GM21576 (cell line): ENCODE measurements around the gene CES4A.
"Not testable (repeated sequence)": the region's sequence is repeated elsewhere in the genome, so short reads cannot be mapped to it uniquely, and the experiment has no call there.

Experiments used
- ATAC-seq: cut with Tn5 transposase; IDR thresholded peaks from one replicate; pipeline ENCODE4 v1.9.1; 2021; ENCODE audit warnings: mild to moderate bottlenecking, moderate library complexity; ENCODE audit not compliant: unreplicated experiment

CES4A gene

GRCh38 chr16:66983033-66983432, 5.4 kb upstream of the CES4A start:
- ATAC-seq, result no peak

DNA sequence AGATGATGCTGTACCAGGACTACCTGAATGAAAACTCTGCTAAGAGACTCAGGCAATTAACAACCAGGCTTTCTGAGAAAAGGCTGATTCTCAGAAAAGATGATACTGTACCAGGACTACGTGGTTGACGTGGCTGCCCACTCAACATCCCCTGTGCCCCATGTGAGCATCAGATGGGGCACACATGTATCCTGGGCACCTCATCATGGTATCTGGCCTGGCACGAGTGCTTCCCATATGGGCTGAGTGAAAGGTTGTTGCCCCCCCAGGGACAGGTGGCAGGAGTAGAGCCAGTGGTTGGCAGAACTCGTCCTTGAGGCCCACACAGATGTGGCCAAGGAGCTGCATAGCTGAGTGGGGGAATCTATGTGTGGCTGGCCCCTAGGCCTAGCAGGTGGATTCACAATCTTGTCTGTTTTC, 3.5 kb upstream of the CES4A start:
- ATAC-seq, result no peak

DNA sequence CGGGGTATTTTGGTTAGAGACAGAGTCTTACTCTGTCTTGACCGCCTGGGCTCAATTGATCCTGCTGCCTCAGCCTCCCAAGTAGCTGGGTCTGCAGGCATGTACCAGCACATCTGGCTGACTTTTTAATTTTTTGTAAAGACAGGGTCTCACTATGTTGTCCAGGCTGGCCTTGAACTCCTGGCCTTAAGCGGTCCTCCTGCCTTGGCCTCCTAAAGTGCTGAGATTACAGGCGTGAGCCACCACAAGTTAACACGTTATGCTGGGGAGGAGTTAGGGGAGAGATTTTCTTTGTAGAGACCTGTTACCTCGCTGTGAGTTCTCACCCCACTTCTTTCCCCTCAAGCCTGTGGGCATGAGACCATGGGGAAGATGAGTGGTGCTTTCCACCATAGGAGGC, 1.8 kb upstream of the CES4A start:
- no peak for ATAC-seq

- ATAC-seq, result no peak
These were observed 3.2 kb downstream of the CES4A start for GRCh38 chr16:66991545-66992077.

DNA sequence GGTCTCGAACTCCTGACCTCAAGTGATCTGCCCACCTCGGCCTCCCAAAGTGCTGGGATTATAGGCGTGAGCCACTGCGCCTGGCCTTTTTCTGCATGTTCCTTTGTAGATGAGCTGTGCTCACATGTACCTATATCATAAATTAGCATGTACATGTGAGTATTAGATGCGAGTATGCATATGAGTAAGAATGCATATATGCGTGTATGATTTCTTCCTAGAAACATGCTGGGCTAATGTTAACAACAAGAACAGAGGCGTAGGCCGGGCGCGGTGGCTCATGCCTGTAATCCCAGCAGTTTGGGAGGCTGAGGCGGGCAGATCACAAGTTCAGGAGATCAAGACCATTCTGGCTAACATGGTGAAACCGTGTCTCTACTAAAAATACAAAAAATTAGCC, 5.2 kb downstream of the CES4A start:
- not testable (repeated sequence) for ATAC-seq

- ATAC-seq, result no peak
These were observed 8.1 kb downstream of the CES4A start for GRCh38 chr16:66996324-66996982.

GRCh38 chr16:66996983-66997358, 8.6 kb downstream of the CES4A start:
- ATAC-seq, result no peak

DNA sequence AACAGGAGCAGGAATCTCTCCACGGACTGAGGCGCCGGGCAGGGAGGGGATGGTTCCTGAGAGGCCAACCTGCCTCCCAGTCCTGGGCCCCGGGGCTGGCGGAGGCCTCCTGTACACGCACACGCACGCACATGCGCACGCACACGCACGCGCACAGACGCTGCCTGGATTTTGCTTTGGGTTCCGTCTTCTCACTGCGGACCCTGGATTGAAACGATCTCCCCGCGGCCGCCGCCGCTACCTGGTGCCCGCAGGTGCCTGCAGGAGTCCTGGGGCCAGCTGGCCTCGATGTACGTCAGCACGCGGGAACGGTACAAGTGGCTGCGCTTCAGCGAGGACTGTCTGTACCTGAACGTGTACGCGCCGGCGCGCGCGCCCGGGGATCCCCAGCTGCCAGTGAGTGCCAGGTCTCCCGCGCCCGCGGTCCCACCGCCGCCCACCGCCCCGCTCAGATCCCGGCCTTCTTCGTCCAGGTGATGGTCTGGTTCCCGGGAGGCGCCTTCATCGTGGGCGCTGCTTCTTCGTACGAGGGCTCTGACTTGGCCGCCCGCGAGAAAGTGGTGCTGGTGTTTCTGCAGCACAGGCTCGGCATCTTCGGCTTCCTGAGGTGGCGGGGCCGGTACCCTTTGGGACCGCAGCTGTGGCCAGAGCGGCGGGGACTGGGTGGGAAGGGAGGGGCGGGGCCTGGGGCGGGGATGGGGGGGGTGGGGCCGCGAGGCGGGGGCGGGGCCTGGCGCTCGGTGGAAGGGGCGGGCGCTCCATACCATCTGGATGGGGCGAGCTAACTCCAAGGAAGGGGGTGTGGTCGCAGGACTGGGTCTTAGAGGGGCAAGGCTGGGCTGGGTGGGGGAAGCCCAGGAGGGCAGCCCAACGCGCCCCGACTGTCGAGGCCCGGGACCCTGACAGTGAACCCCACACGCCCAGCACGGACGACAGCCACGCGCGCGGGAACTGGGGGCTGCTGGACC, 12.3 kb downstream of the CES4A start:
- no peak for ATAC-seq

DNA sequence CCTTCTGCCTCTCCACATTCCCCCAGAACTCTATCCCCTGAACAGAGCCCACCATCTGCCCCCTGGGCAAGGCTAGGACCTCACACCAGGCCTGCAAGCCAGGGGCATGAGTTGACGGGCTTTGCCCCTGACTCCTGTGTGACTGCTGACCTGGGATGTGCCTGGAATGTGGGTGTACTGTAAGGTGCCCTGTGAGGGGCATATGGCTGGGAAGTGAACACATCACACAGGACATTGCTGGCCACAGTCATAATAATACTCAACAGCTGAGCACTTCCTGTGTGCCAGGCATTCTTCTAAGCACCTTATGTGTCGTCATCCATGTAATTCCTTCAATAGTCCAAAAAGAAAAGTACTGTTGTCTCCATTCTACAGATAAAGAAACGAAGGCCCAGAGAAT, 13.3 kb downstream of the CES4A start:
- no peak for ATAC-seq

GRCh38 chr16:67006930-67007658, 18.7 kb downstream of the CES4A start:
- ATAC-seq, result no peak

DNA sequence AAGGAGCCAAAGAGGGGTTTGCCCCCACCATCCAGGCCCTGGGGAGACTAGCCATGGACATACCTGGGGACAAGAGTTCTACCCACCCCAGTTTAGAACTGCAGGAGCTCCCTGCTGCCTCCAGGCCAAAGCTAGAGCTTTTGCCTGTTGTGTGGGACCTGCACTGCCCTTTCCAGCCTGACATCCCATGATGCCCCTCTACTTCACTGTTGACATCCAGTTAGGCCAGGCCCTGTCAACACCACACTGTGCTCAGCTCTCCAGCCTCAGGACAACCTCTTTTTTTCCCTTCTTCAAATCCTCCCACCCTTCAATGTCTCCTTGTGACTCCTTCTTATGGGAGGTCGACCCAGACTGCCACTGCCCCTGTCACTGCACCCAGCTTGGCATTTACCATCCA, 20.8 kb downstream of the CES4A start:
- ATAC-seq, result no peak

- no peak for ATAC-seq
These were observed 22.9 kb downstream of the CES4A start for GRCh38 chr16:67011274-67011673.

DNA sequence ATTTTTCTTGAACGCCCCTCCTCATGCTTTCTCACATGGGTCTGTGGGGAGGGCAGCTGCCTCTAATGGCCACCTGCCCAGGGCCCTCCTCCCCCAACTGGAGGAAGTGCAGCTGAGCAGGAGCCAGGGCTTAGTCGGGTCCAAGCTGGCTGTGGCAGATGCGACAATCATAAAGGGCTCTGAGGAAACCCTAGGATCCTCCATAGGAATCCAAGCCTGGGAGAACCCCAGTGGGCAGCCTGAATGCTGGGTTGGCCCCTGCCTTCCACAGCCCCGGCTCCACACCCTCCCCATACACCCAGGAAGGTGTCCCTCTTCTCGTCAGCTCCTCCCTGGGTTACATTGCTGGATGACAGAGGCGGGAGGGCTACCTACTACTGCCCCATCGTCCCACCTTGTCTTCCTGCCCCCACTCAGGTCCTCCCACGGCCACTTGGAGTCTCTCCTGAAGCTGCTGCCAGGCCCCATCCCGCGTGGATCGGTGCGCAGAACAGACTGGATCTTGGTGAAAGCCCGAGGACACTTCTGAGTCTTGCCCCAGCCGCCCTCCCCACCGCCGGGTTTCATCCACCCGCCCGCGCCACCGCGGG, 24.9 kb downstream of the CES4A start:
- ATAC-seq, result no peak

DNA sequence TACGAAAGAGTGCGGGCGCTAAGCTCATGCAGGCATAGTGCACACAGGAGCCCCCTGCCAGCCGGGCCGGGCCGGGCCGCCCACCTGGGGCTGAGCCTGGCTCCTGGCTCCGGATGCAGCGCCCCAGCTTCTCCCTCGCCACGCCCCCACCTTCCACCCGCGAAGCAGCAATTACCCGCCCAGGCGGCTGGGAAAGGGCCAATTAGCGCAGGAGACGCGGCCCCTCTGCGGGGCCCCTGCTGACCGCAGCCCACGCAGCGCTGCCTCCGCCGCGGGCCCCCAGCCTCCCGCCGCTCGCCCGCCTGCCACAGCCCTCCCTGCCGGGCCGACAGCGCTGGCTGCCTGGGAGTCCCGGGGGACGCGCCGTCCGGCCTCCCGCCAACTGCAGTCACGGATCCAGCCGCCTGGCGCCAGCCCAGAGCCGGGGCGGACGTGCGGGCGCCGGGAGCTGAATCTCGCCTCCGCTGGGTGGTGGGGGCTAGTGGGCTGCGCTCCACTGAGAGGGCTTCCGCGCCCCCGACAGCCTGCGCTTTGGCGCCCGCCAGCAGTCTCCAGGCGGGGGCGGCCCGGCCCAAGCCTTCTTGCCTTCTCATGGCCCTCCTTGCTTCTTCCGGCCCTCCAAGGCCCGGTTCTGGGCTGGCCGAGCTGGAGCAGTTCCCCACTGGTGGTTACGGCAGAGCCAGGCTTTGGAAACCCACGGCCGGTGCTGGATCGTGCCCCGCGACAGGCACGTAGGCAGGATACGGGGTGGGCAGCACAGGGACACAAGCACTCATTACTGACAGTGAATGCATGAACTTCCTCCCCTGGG, 25.6 kb downstream of the CES4A start:
- ATAC-seq, result no peak

- no peak for ATAC-seq
These were observed 26.4 kb downstream of the CES4A start for GRCh38 chr16:67014634-67015312.

GRCh38 chr16:67015313-67015731, 26.9 kb downstream of the CES4A start:
- ATAC-seq, result no peak

- ATAC-seq, result no peak
These were observed 27.8 kb downstream of the CES4A start for GRCh38 chr16:67016143-67016542.

- ATAC-seq, result no peak
These were observed 28.5 kb downstream of the CES4A start for GRCh38 chr16:67016681-67017420.

- no peak for ATAC-seq
These were observed 29.0 kb downstream of the CES4A start for GRCh38 chr16:67017421-67017750.
